HepG2 (cell line): ENCODE data around the gene TBC1D4. TPM values are rescaled to one million over a fixed set of nuclear protein-coding genes. Genes with fewer than 3 reads are reported as not detected.
A peak's percentile ranks its signal among the peaks of the same experiment; 100 is the strongest.

ENCODE experiments used
- ASH2L ChIP-seq: fragments of 300-600, 200-600 bp; sonication (generic); IDR thresholded peaks from 2 replicates; pipeline ENCODE4 v1.7.0; 2017; ENCODE audit warnings: low read depth, mild to moderate bottlenecking, moderate library complexity, mixed read lengths, low read length; ENCODE audit not compliant: insufficient read length
- ATF2 ChIP-seq: sonication (generic); formaldehyde crosslinking; IDR thresholded peaks from 2 replicates; pipeline ENCODE4 v1.4.0; 2020; ENCODE audit warnings: missing genetic modification reagents
- CC2D1A ChIP-seq: sonication (generic); formaldehyde crosslinking; IDR thresholded peaks from 2 replicates; pipeline ENCODE4 v1.8.1; 2023; ENCODE audit warnings: mild to moderate bottlenecking, missing genetic modification reagents
- CREM ChIP-seq, 2 experiments: sonication (generic) in 1 of 2; formaldehyde crosslinking in 1 of 2; IDR thresholded peaks; 2 replicates each; pipeline versions ENCODE4 v1.4.0 to v1.6.1; 2016 to 2020; ENCODE audit warnings: antibody characterized with exemption in 1 of 2, mild to moderate bottlenecking in 1 of 2, missing genetic modification reagents in 1 of 2
- ELF3 ChIP-seq: IDR thresholded peaks from 2 replicates; pipeline ENCODE4 v1.6.1; 2016; ENCODE audit warnings: missing genetic modification reagents, missing compliant biosample characterization
- ESRRA ChIP-seq: sonication (generic); formaldehyde crosslinking; IDR thresholded peaks from 2 replicates; pipeline ENCODE4 v1.5.1; 2020; ENCODE audit warnings: mild to moderate bottlenecking, low read depth, missing genetic modification reagents
- ETV6 ChIP-seq: sonication (generic); formaldehyde crosslinking; conservative IDR thresholded peaks from 2 replicates; pipeline ENCODE4 v1.4.0; 2020; ENCODE audit warnings: missing genetic modification reagents
- FOXA3 ChIP-seq: IDR thresholded peaks from 2 replicates; pipeline ENCODE4 v1.6.1; 2016; ENCODE audit warnings: missing genetic modification reagents, missing compliant biosample characterization
- HDAC1 ChIP-seq: sonication (generic); formaldehyde crosslinking; IDR thresholded peaks from 2 replicates; pipeline ENCODE4 v1.5.1; 2020; ENCODE audit warnings: mild to moderate bottlenecking, missing genetic modification reagents
- HMG20B ChIP-seq: conservative IDR thresholded peaks from 2 replicates; pipeline ENCODE4 v1.6.1; 2016; ENCODE audit warnings: missing genetic modification reagents, missing compliant biosample characterization
- JUN ChIP-seq: sonication (generic); formaldehyde crosslinking; IDR thresholded peaks from 2 replicates; pipeline ENCODE4 v1.4.0; 2020; ENCODE audit warnings: mild to moderate bottlenecking, missing genetic modification reagents
- KLF16 ChIP-seq, 2 experiments: sonication (generic) in 1 of 2; formaldehyde crosslinking in 1 of 2; IDR thresholded peaks; 2 replicates each; pipeline versions ENCODE4 v1.6.1 to v1.8.0; 2016 to 2023; ENCODE audit warnings: missing genetic modification reagents in 2 of 2, missing compliant biosample characterization in 1 of 2
- MIER3 ChIP-seq: IDR thresholded peaks from 2 replicates; pipeline ENCODE4 v1.6.1; 2016; ENCODE audit warnings: missing compliant biosample characterization, borderline replicate concordance
- NKX3-1 ChIP-seq: sonication (generic); formaldehyde crosslinking; IDR thresholded peaks from 2 replicates; pipeline ENCODE4 v1.5.0; 2020; ENCODE audit warnings: missing genetic modification reagents
- POLR2A ChIP-seq, 2 experiments: IDR thresholded peaks; 2 replicates each; pipeline ENCODE4 v1.6.1; 2011; ENCODE audit warnings: low read depth in 2 of 2, low read length in 2 of 2, mild to moderate bottlenecking in 1 of 2, moderate library complexity in 1 of 2; ENCODE audit not compliant: insufficient read depth in 1 of 2
- RARA ChIP-seq: IDR thresholded peaks from 2 replicates; pipeline ENCODE4 v1.6.1; 2016; ENCODE audit warnings: missing genetic modification reagents, missing compliant biosample characterization
- STAG1 ChIP-seq: sonication (generic); formaldehyde crosslinking; IDR thresholded peaks from 2 replicates; pipeline ENCODE4 v1.4.0; 2020; ENCODE audit warnings: missing genetic modification reagents
- TFE3 ChIP-seq: IDR thresholded peaks from 2 replicates; pipeline ENCODE4 v1.6.1; 2016
- ZNF232 ChIP-seq: sonication (generic); formaldehyde crosslinking; IDR thresholded peaks from 2 replicates; pipeline ENCODE4 v1.4.0; 2020; ENCODE audit warnings: missing genetic modification reagents, borderline replicate concordance
- ZNF335 ChIP-seq: sonication (generic); formaldehyde crosslinking; IDR thresholded peaks from 2 replicates; pipeline ENCODE4 v1.4.0; 2020; ENCODE audit warnings: missing genetic modification reagents
- ZNF674 ChIP-seq: sonication (generic); formaldehyde crosslinking; IDR thresholded peaks from 2 replicates; pipeline ENCODE4 v1.5.0; 2020; ENCODE audit warnings: low read depth, mild to moderate bottlenecking, missing genetic modification reagents
- ZSCAN9 ChIP-seq: IDR thresholded peaks from 2 replicates; pipeline ENCODE4 v1.6.1; 2016; ENCODE audit warnings: borderline replicate concordance
- polyA plus RNA-seq, 8 experiments: library from polyadenylated mRNA; depleted of rRNA in 3 of 8; stranded (reverse) in 7 of 8; unstranded in 1 of 8; fragments of >200 nt; fragmentation: Illumina TruSeq in 4 of 8; extraction: Trizol in 4 of 8; gene quantifications; 2 replicates each; pipeline versions ENCODE4 v1.2.1 to v1.2.3, GENCODE V29; 2011 to 2016; ENCODE audit warnings: low read depth in 4 of 8, missing spikeins in 1 of 8, mixed read lengths in 1 of 8; ENCODE audit not compliant: insufficient read depth in 1 of 8
- total RNA-seq, 5 experiments: library from RNA; depleted of rRNA; stranded (reverse); fragments of >200 nt; fragmentation: Illumina TruSeq; extraction: Trizol; gene quantifications; 2 replicates each; pipeline ENCODE4 v1.2.3, GENCODE V29; 2016; ENCODE audit warnings: low read depth in 1 of 5
- TF ChIP-seq, protein P1 (sequence below): sonication (generic); formaldehyde crosslinking; conservative IDR thresholded peaks from 2 replicates; pipeline ENCODE4 v1.4.0; 2020; ENCODE audit warnings: mild to moderate bottlenecking, missing genetic modification reagents, moderate library complexity
- TF ChIP-seq, protein P2 (sequence below): IDR thresholded peaks from 2 replicates; pipeline ENCODE4 v1.6.1; 2016; ENCODE audit warnings: missing genetic modification reagents, missing compliant biosample characterization

The TBC1D4 gene
- total and polyA plus RNA-seq, 2 of the 13 experiments (the other 11 are each of a cell fraction or from before 2014, with no cell fraction given), result 35.9 to 64.4 TPM

DNA sequence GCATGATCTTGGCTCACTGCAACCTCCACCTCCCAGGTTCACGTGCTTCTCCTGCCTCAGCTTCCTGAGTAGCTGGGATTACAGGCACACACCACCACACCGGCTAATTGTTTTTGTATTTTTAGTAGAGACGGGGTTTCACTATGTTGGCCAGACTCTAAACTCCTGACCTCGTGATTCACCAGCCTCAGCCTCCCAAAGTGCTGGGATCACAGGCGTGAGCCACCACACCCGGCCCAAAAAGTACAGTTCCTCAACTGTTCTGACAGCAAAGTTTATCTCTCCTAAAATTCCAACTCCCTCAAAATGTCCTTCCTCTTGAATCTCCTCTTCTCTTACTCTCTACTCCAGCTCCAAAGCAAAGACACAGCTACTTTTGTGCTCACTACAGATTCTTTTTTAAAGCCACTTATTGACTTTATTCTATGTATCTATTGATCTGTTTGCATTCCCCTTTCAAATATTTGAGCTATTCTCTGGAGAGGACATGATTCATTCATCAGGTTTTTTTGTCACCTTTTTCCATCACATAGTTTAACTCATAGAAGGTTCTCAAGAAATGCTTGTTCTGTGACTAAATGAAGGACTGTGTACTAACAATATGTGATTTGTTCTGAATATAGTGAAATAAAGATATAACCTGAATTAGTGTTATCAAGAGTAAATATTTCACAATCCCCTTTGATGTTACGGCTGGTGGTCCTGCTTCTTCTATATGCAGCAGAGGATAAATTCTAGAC lies 142.2 kb downstream of the TBC1D4 start (continued):
- TF ChIP-seq ASH2L (peak; percentile 65), CREM (IDR thresholded peaks at IDR 0.05) (peak; percentile 89), CREM (CRISPR knock-in tag; IDR thresholded peaks at IDR 0.05) (no peak), RARA (CRISPR knock-in tag) (peak; percentile 72), MIER3 (CRISPR knock-in tag) (peak; percentile 78; the same call in 1 of the 2 replicates), CC2D1A (CRISPR knock-in tag) (no peak), ZNF232 (CRISPR knock-in tag) (no peak), POLR2A (IDR thresholded peaks at IDR 0.05; ENCODE audit: insufficient read depth in 1 of 2, low read depth in 2 of 2, low read length in 2 of 2) (no peak), HMG20B (CRISPR knock-in tag) (peak; percentile 88), FOXA3 (CRISPR knock-in tag) (peak; percentile 98), TFE3 (CRISPR knock-in tag) (peak; percentile 76), HDAC1 (CRISPR knock-in tag) (peak; percentile 75; the same call in 1 of the 2 replicates), ATF2 (CRISPR knock-in tag) (peak; percentile 81; the same call in 1 of the 2 replicates), ZNF674 (no peak), STAG1 (CRISPR knock-in tag) (0 out of 2 replicates have a peak, but pooled peaks have one; percentile 3), KLF16 (CRISPR knock-in tag; IDR thresholded peaks at IDR 0.05) (peak in 1 of 2 experiments; percentile 78; a peak in 1 of 4 replicates), NKX3-1 (peak; percentile 78; the same call in 1 of the 2 replicates), ESRRA (CRISPR knock-in tag) (peak; percentile 64; the same call in 1 of the 2 replicates), ETV6 (no peak), ZSCAN9 (peak; percentile 88; the same call in 1 of the 2 replicates), JUN (CRISPR knock-in tag) (peak; percentile 73), ELF3 (peak; percentile 65; the same call in 1 of the 2 replicates), ZNF335 (CRISPR knock-in tag) (0 out of 2 replicates have a peak, but pooled peaks have one; percentile 32)
- TF ChIP-seq, protein P1, sequence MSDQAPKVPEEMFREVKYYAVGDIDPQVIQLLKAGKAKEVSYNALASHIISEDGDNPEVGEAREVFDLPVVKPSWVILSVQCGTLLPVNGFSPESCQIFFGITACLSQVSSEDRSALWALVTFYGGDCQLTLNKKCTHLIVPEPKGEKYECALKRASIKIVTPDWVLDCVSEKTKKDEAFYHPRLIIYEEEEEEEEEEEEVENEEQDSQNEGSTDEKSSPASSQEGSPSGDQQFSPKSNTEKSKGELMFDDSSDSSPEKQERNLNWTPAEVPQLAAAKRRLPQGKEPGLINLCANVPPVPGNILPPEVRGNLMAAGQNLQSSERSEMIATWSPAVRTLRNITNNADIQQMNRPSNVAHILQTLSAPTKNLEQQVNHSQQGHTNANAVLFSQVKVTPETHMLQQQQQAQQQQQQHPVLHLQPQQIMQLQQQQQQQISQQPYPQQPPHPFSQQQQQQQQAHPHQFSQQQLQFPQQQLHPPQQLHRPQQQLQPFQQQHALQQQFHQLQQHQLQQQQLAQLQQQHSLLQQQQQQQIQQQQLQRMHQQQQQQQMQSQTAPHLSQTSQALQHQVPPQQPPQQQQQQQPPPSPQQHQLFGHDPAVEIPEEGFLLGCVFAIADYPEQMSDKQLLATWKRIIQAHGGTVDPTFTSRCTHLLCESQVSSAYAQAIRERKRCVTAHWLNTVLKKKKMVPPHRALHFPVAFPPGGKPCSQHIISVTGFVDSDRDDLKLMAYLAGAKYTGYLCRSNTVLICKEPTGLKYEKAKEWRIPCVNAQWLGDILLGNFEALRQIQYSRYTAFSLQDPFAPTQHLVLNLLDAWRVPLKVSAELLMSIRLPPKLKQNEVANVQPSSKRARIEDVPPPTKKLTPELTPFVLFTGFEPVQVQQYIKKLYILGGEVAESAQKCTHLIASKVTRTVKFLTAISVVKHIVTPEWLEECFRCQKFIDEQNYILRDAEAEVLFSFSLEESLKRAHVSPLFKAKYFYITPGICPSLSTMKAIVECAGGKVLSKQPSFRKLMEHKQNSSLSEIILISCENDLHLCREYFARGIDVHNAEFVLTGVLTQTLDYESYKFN (CRISPR knock-in tag), result peak; percentile 95
- TF ChIP-seq, protein P2, sequence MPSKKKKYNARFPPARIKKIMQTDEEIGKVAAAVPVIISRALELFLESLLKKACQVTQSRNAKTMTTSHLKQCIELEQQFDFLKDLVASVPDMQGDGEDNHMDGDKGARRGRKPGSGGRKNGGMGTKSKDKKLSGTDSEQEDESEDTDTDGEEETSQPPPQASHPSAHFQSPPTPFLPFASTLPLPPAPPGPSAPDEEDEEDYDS, result peak; percentile 39; the same call in 1 of the 2 replicates
